NCI-H2107 (cell line): ENCODE results near the gene APPBP2.
"Not testable (repeated sequence)": the region's sequence is repeated elsewhere in the genome, so short reads cannot be mapped to it uniquely, and the experiment has no call there.

ENCODE experiments used
- DNase-seq: peaks from one replicate; lab custom pipeline; 2025; lab: John Stamatoyannopoulos, UW

The APPBP2 gene, protein sequence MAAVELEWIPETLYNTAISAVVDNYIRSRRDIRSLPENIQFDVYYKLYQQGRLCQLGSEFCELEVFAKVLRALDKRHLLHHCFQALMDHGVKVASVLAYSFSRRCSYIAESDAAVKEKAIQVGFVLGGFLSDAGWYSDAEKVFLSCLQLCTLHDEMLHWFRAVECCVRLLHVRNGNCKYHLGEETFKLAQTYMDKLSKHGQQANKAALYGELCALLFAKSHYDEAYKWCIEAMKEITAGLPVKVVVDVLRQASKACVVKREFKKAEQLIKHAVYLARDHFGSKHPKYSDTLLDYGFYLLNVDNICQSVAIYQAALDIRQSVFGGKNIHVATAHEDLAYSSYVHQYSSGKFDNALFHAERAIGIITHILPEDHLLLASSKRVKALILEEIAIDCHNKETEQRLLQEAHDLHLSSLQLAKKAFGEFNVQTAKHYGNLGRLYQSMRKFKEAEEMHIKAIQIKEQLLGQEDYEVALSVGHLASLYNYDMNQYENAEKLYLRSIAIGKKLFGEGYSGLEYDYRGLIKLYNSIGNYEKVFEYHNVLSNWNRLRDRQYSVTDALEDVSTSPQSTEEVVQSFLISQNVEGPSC

DNA sequence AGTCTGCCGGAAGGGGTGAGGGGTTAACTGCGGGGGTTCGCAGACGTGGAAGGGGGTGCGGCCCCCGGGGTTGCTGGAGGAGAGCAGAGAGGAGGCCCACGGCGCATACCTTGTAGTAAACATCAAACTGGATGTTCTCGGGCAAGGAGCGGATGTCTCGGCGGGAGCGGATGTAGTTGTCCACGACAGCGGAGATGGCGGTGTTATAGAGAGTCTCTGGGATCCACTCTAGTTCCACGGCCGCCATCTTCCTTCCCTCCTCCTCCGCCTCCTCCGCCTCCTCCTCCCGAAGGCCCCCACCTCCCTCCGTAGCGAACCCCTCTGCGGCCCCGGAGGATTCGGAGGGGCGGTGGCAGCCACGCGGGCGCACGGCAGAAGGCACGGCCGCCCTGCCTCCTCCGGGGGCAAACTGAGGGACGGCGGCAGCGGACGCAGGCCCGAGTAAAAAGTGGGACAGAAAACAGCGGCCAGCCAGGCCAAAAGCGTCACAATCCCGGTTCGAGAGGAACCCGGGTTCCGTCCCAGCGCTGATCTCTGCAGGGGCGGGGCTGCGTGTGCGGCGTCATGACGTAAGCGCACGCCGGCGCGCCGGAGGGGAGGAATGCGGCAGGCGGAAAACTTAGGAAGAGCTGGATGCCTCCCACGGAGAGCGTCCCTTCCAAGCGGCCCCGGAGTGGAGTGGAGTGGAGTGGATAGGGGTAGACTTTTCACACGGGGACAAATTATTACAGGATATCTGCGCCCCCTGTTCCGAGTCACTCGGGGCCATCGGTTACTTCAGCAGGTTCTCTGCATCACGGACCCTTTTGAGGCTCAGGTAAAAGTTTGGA is at the start of gene APPBP2:
Gene APPBP2 (minus strand): TSS at position 558 of the 830 bp plus-strand sequence. CDS start 311 bp downstream, at position 247.
- DNase-seq = peak; percentile 70

DNA sequence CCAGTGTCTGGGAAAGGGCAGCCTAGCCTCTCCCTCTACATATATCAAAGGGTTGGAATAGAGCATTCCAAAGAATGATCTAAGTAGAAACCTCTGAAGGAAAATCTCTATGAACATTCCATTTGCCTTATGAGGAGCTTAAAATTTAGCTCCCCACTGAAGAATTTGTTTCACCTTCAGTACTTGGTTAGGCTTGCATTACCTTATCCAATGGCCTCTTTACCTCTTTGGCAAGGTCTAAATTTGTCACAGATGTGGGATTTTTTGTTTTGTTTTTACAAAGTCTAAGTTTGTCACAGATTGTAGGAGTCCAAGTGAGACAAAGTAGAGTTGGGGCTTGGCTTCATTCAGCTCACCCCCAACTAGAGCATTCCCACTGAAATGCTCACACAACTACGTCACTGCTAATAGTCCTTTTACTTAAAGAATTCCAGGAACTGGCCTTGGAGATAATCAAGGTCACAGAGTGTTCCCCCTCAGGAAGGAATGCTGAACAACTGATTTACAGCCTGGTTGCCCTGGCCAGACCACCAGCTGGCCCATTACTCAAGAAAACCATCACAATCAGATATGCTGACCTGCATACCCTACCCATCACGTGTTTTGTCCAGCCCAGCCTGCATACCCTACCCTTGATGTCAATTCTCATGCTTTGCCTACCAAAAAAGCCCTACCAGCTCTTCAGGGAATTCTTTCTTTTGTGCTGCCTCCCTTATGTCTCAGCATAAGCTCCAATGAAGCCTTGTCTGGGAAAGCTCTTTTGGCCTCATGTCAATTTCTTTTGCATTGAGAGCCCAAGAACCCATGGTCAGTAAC is 47.4 kb upstream of the APPBP2 start:
- no peak for DNase-seq

DNA sequence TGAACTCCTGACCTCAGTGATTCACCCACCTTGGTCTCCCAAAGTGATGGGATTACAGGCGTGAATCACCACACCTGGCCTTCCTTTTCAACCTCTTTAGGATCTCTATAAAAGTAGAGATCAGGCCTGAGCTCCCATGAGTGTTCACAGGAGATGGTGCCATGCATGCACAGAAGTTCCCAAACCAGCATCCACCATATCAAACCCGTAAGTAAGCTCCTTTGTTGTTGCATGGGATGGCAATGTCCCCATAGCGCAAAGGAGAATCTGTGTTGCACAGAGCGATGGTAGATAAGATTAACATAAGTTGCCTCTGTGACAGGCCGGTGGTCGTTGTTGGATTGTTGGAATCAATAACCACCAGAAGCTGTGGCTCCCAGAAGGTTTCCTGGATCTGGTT is 39.2 kb upstream of the APPBP2 start:
- no peak for DNase-seq

DNA sequence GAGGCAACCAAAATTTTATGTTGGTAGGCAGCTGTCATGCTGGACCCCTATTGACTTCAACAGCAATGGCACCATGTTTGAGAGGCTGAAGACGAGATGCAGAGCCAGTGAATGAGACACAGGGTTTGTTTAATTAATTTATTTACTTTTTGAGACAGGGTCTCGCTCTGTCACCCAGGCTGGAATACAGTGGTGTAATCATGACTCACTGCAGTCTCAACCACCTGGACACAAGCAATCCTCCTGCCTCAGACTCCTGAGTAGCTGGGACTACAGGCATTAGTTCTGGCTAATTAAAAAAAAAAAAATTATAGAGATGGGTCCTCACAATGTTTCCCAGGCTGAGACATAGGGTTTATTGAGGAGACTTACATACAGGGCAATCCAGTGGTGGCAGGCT is 37.7 kb upstream of the APPBP2 start:
- DNase-seq = no peak

DNA sequence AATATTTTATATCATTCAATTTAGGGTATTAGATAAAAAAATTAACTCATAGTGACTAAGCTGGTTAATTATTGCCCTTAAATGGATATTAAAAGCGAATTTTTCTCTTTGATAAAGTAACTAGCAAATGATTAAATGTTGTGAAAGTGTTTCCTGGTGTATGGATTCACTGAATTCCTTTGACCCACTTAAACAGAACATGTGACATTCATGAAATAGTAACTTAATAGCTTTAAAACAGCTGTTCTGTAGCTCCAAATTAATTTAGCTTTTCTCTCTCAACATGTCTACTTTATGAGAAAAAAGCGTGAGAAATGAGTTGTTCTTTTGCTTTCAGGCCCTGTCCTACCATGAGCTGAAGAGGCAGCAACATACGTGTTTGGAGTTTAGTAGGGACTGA is 36.4 kb upstream of the APPBP2 start:
- no peak for DNase-seq

DNA sequence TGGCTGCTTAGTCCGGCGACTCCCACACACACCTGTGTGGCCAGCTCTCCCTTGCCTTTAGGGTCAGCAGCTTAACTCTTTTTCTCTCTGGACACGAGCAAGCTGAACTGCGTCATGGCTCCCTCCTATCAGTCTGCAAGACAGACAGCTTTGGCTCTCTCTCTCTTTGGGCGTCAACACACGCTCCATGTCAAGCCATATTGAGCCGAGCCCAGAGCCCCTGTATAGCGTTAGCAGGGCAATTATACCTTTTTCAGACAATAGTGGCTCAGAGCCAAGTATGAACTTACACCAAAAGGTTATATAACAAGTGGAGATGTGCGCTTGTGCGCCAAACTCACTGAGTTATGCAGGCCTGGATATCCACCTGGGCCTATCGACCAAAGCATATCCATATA is 34.8 kb upstream of the APPBP2 start:
- no peak for DNase-seq

DNA sequence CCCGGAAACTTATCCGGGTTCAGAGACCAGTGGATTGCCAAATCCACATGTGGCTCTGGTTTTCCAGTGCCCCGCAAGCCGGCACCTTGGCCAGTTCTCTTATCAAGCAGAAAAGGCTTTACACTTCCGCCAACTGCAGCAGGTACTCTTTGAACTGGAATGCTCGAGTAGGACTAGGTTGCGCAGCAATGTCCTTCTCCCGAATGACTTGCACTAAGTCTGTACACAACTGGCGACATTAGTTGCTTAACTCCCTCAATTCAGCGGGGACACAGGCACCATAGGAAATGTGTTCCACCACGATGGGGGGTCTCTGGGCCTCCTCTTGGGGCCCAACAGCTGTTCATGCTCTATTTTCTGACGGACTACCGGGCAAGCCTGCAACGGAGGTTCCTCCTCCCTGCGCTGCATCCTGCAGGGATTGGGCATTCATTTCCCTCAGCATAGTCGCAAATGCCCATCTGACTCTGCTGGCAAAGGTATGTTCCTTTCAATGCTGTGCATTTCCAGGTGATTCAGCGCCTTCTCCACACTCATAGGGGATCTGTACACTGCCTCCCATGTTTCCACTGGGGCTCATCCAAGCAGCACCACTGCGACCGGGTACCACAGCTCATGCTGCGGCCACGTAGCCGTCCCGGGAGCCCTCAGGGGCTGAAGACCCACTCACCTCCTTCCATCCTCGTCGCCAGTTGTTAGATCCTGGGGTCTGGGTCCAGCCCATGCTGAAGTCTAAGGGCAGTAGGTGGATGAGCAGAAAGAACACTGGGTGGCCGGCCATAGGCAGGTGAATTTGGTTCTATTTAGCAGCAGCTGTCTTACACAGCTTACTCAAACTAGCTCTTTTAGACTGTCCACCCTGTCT is 34.2 kb upstream of the APPBP2 start:
- DNase-seq = no peak

DNA sequence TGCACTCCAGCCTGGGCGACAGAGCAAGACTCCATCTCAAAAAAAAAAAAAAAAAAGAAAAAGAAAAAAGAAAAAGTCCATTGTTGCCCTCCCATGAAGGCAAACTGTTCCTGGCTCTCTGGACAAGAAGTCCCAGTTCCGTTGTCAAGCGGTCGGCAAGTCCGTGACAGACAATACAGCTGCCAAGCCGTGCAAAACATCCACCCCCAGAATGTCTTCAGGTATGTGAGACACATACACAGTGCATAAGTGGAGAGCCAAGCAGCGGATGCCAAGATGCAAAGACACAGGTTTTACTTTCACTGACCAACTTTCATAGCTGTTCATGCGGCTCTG is 33.6 kb upstream of the APPBP2 start:
- no peak for DNase-seq

DNA sequence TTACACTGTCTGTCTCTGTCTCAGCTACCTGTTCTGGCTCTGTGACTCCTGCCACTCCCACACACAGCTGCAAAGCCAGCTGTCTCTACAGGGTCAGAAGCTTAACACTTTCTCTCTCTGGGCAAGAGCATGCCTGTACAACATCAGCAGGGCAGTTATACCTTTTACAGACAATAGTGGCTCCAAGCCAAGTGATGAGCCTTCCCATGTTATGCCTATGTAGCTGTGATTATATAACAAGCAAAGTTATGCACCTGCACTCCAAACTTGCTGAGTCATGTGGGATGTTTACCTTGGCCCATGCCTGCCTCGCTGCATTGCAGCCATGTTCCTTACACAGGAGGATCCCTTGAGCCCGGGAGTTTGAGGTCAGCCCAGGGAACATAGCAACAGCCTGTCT is 31.8 kb upstream of the APPBP2 start:
- no peak for DNase-seq

DNA sequence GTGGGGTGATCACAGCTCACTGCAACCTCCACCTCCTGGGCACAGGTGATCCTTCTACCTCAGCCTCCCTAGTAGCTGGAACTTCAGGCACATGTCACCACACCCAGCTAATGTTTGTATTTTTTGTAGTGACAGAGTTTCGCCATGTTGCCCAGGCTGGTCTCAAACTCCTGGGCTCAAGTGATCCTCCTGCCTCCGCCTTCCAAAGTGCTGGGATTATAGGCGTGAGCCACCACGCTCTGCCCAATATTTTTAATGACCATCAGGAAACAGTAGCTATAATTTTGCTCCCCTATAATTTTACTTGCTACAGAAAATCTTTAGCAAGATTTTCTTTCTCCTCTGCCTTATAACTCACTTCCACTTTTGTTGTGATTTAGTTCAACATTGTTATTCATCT is 29.7 kb upstream of the APPBP2 start:
- no peak for DNase-seq

DNA sequence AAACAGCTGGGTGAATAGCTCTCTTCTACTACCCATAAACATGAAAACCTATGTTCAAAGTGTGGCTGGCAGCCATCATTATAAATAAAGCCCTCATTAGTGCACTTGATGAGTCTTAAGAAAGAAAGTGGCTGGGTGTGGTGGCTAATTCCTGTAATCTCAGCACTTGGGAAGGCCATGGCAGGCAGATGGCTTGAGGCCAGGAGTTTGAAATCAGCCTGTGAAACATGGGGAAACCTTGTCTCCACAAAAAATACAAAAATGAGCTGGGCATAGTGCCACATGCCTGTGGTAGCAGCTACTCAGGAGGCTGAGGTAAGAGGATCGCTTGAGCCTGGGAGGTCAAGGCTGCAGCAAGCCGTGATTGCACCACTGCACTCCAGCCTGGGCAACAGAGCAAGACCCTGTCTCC is 28.3 kb upstream of the APPBP2 start:
- DNase-seq = no peak

DNA sequence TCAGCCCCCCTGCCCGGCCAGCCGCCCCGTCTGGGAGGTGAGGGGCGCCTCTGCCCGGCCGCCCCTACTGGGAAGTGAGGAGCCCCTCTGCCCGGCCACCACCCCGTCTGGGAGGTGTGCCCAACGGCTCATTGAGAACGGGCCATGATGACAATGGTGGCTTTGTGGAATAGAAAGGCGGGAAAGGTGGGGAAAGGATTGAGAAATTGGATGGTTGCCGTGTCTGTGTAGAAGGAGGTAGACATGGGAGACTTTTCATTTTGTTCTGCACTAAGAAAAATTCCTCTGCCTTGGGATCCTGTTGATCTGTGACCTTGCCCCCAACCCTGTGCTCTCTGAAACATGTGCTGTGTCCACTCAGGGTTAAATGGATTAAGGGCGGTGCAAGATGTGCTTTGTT is 26.2 kb upstream of the APPBP2 start:
- not testable (repeated sequence) for DNase-seq

DNA sequence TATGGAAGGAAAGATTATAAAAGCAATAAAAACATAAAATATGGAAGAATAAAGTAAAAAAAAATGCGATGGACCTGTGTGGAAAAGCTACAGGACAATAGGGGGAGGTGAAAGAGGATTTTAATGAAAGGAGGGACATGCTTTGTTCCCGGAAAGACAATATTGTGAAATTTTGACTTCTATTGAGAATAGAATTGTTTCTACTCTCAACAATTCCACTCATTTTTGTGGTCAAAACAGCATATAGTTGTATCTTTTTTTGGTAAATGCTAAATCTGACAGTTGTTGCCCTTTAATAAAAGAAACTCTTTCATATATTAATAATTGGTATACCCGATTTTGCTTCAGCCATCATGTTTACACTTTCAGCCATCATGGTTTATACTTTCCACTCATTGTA is 22.9 kb upstream of the APPBP2 start:
- no peak for DNase-seq

DNA sequence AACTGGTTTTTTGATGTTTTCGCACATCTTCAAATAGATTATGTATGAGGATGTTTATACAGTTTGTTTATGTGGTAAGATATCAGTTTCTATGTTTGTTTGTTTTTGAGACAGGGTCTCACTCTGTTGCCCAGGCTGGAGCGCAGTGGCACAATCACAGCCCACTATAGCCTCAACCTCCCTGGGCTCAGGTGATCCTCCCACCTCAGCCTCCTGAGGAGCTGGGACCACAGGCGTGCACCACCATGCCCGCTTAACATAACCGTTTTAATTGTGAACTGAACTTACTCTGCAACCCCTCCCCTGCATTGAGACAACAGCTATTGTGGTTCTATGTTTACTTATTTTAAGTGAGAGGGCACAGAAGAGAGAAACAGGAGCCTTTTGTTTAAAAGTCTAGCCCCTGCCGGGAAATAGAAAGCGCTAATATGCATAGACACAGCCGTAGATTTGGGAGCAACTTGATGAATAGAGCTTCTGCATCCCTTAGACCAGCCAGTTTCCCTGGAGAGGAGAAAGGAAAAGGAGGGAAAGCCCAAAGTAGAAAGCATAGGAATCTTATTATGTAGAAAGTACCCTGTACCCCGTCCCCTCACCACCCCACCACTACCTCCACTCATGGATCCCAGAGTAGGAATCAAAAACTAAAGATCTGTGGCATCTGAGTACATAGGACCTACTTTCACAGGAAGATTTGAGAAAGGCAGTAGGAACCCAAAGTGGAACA is 19.6 kb upstream of the APPBP2 start:
- no peak for DNase-seq

DNA sequence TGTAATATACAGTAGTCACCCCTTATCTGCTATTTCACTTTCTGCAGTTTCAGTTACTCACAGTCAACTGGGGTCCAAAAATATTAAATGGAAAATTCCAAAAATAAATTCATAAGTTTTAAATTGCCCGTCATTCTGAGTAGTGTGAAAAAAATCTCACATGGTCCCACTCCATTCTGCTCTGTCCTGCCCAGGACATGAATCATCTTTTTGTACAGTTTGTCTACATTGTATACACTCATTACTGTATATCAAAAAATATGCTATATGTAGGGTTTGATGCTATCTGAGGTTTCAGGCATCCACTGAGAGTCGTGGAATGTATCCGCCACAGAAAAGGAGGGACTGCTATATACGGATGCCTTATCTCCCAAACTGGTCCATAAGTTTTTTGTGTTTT is 16.0 kb upstream of the APPBP2 start:
- no peak for DNase-seq

DNA sequence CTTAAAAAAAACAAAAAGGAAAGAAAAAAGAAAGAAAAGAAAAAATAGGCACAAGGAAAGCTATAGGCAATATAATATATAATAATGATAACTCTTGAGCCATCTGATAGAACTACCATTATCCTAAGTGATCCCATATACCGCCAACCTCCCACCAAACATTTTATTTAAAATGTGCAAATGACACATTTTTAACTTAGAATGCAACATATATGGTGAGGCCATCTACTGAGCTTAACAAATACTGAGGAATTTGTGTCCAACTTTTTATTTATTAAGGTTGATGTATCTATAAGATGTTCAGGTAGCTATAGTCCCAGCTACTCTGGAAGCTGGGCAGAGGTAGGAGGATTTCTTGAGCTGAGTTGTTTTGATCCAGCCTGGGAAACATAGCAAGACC is 14.4 kb upstream of the APPBP2 start:
- no peak for DNase-seq

DNA sequence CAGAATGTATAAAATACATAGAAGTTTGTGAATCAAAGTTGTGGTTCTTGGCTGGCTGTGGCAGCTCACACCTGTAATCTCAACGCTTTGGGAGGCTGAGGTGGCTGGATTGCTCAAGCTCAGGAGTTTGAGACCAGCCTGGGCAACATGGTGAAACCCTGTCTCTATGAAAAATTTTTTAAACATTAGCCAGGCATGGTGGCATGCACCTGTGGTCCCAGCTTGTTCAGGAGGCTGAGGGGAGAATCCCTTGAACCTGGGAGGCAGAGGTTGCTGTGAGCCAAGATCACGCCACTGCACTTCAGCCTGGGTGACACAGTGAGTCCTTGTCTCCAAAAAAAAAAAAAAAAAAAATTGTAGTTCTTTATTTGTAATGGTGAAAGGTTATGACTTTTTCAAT is 13.8 kb upstream of the APPBP2 start:
- DNase-seq = no peak

DNA sequence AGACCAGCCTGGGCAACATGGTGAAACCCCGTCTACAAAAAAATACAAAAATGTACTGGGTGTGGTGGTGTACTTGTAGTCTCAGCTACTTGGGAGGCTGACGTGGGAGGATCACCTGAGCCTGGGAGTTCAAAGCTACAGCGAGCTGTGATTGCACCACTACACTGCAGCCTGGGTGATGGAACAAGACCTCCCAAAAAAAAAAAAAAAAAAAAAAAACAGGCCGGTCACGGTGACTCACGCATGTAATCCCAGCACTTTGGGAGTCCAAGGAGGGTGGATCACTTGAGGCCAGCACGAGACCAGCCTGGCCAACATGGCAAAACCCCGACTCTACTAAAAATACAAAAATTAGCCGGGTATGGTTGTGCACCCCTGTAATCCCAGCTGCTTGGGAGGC is 12.7 kb upstream of the APPBP2 start:
- no peak for DNase-seq

DNA sequence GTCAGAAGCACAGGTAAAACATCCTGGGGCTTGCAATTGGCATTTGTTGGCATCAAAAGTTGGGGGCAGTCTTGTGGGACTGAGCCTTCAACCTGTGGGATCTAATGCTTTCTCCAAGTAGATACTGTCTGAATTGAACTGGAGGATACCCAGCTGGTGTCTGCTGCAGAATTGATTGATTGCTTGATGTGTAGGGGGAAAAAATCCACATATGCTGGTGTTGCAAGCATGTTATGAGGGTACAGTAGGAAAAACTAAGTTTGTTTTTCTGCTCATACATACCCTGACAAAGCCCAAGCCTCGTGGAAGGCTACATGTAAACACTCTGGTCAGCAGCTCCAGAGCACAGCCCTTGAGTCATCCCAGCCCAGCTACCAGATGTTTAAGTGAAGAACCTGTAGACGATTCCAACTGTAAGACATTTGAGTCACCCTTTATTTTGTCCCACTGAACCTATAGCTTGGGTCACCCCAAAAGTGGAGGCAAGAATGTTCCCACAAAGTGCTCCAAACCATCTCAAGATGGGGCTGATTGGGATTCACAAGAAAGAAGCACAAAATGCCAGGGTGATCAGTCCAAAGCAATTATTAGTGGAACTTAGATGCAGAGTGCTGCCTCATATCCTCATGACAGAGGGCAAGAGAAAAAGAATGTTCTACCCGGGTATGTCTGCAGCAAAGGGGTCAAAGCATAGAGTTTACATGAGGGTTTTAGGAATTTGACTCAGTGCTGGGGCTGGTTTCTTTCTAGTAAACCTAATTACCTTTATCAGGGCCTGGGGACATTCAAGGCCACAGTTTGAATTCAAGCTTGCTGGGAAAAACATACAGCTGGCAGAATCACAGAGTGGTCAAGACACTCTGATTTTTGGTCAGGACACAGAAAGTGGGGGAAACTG is 9.6 kb upstream of the APPBP2 start:
- no peak for DNase-seq
